ENCODE results near the gene AMN.
"Not testable (repeated sequence)": the region's sequence is repeated elsewhere in the genome, so short reads cannot be mapped to it uniquely, and the experiment has no call there.

Gene AMN

GRCh38 chr14:102922490-102923200 lies at the start of gene AMN:
Gene AMN (plus strand): TSS chr14:102922663. CDS start chr14:102922689, 26 bp downstream.
- no peak for DNase-seq

- DNase-seq: no peak
These were observed 49.3 kb upstream of the AMN start for GRCh38 chr14:102873131-102873530.

GRCh38 chr14:102873546-102874061 lies 48.9 kb upstream of the AMN start:
- no peak for DNase-seq

- DNase-seq: no peak
These were observed 46.8 kb upstream of the AMN start for GRCh38 chr14:102875652-102876051.

- DNase-seq: not testable (repeated sequence)
These were observed 45.0 kb upstream of the AMN start for GRCh38 chr14:102877511-102877910.

- no peak for DNase-seq
These were observed 44.1 kb upstream of the AMN start for GRCh38 chr14:102878174-102878969.

- no peak for DNase-seq
These were observed 43.4 kb upstream of the AMN start for GRCh38 chr14:102878970-102879460.

GRCh38 chr14:102882226-102882906 lies 40.1 kb upstream of the AMN start:
- no peak for DNase-seq

GRCh38 chr14:102883089-102883541 lies 39.3 kb upstream of the AMN start:
- no peak for DNase-seq

GRCh38 chr14:102883554-102883953 lies 38.9 kb upstream of the AMN start:
- no peak for DNase-seq

GRCh38 chr14:102885737-102886447 lies 36.6 kb upstream of the AMN start:
- no peak for DNase-seq

- no peak for DNase-seq
These were observed 33.7 kb upstream of the AMN start for GRCh38 chr14:102888748-102889147.

GRCh38 chr14:102889615-102890014 lies 32.8 kb upstream of the AMN start:
- no peak for DNase-seq

GRCh38 chr14:102891111-102891510 lies 31.4 kb upstream of the AMN start:
- DNase-seq: no peak

- no peak for DNase-seq
These were observed 30.9 kb upstream of the AMN start for GRCh38 chr14:102891556-102891955.

GRCh38 chr14:102892651-102893050 lies 29.8 kb upstream of the AMN start:
- no peak for DNase-seq

GRCh38 chr14:102893452-102893851 lies 29.0 kb upstream of the AMN start:
- DNase-seq: no peak

GRCh38 chr14:102896735-102897134 lies 25.7 kb upstream of the AMN start:
- DNase-seq: not testable (repeated sequence)

- no peak for DNase-seq
These were observed 25.0 kb upstream of the AMN start for GRCh38 chr14:102897299-102898027.

- no peak for DNase-seq
These were observed 24.2 kb upstream of the AMN start for GRCh38 chr14:102898298-102898697.

- DNase-seq: no peak
These were observed 23.5 kb upstream of the AMN start for GRCh38 chr14:102898776-102899515.
